Measurements from ENCODE around the gene GJB4.

- TF ChIP-seq POLR2AphosphoS5 (IDR thresholded peaks at IDR 0.05) = no peak
- no peak for TF ChIP-seq CTCF (IDR thresholded peaks at IDR 0.05)
- no peak for TF ChIP-seq POLR2A (IDR thresholded peaks at IDR 0.05)
These were observed 18.8 kb downstream of the GJB4 start for GRCh38 chr1:34778381-34778780.
